Liver (tissue), 9 donors: Measurements from ENCODE around the gene EDIL3. TPM values are rescaled to one million over a fixed set of nuclear protein-coding genes. Genes with fewer than 3 reads are reported as not detected.

Experiments used
- DNase-seq: peaks from one replicate; pipeline ENCODE4 v3.0.0-alpha.2; 2017; ENCODE audit warnings: low spot score
- H3K27ac ChIP-seq, 2 donors: one replicate each; pipeline ENCODE4 v1.7.0; 2013; ENCODE audit warnings: inconsistent platforms in 2 of 2, low read length in 2 of 2, control low read depth in 1 of 2, low read depth in 1 of 2, mild to moderate bottlenecking in 1 of 2
- H3K27me3 ChIP-seq, 4 donors: one replicate each; pipeline versions ENCODE4 v1.6.1 to v1.7.0; 2013; ENCODE audit warnings: low read length in 3 of 4, inconsistent platforms in 1 of 4, mild to moderate bottlenecking in 1 of 4, moderate library complexity in 1 of 4; ENCODE audit not compliant: control insufficient read depth in 4 of 4, insufficient read depth in 4 of 4
- H3K36me3 ChIP-seq, 4 donors: one replicate each; pipeline versions ENCODE4 v1.6.1 to v1.7.0; 2013; ENCODE audit warnings: low read length in 3 of 4, mild to moderate bottlenecking in 3 of 4, low read depth in 1 of 4, moderate library complexity in 1 of 4; ENCODE audit not compliant: control insufficient read depth in 4 of 4, insufficient read depth in 3 of 4
- H3K4me1 ChIP-seq, 4 donors: one replicate each; pipeline versions ENCODE4 v1.6.1 to v1.7.0; 2013; ENCODE audit warnings: low read length in 3 of 4, mild to moderate bottlenecking in 3 of 4, moderate library complexity in 1 of 4; ENCODE audit not compliant: control insufficient read depth in 4 of 4, insufficient read depth in 4 of 4
- H3K4me3 ChIP-seq, 3 donors: one replicate each; pipeline versions ENCODE4 v1.6.1 to v1.7.0; 2013; ENCODE audit warnings: low read length in 3 of 3, control low read depth in 1 of 3, low read depth in 1 of 3, mild to moderate bottlenecking in 1 of 3
- H3K9ac ChIP-seq, 2 donors: one replicate each; pipeline ENCODE4 v1.7.0; 2013; ENCODE audit warnings: low read length in 2 of 2, mild to moderate bottlenecking in 2 of 2, moderate library complexity in 2 of 2, control low read depth in 1 of 2, low read depth in 1 of 2
- H3K9me3 ChIP-seq, 4 donors: one replicate each; pipeline versions ENCODE4 v1.6.1 to v1.7.0; 2013; ENCODE audit warnings: low read length in 3 of 4; ENCODE audit not compliant: control insufficient read depth in 4 of 4
- CTCF ChIP-seq: fragments of 150-350 bp; IDR thresholded peaks from 2 replicates; pipeline ENCODE4 v1.5.1; 2017; ENCODE audit warnings: improper control_type of control experiment, low read depth, low read length; ENCODE audit not compliant: missing input control
- EGR1 ChIP-seq, 2 donors: IDR thresholded peaks; 2 replicates each; pipeline ENCODE4 v1.6.1; 2016 to 2018; ENCODE audit warnings: antibody characterized with exemption in 2 of 2, low read depth in 2 of 2
- FOXA1 ChIP-seq: IDR thresholded peaks from 2 replicates; pipeline ENCODE4 v1.6.1; 2016; ENCODE audit warnings: antibody characterized with exemption
- FOXA2 ChIP-seq: IDR thresholded peaks from 2 replicates; pipeline ENCODE4 v1.6.1; 2016; ENCODE audit warnings: antibody characterized with exemption
- GABPA ChIP-seq, 2 donors: IDR thresholded peaks in 1 of 2; conservative IDR thresholded peaks in 1 of 2; 2 replicates each; pipeline ENCODE4 v1.6.1; 2016; ENCODE audit warnings: antibody characterized with exemption in 2 of 2, mild to moderate bottlenecking in 1 of 2, moderate library complexity in 1 of 2
- HNF4A ChIP-seq, 2 donors: conservative IDR thresholded peaks; 2 replicates each; pipeline ENCODE4 v1.6.1; 2016; ENCODE audit warnings: antibody characterized with exemption in 2 of 2, mild to moderate bottlenecking in 2 of 2
- JUND ChIP-seq, 2 donors: IDR thresholded peaks; 2 replicates each; pipeline ENCODE4 v1.6.1; 2016; ENCODE audit warnings: antibody characterized with exemption in 2 of 2
- MAX ChIP-seq: IDR thresholded peaks from 2 replicates; pipeline ENCODE4 v1.6.1; 2016; ENCODE audit warnings: antibody characterized with exemption
- NR2F2 ChIP-seq: IDR thresholded peaks from 2 replicates; pipeline ENCODE4 v1.6.1; 2016; ENCODE audit warnings: antibody characterized with exemption
- RAD21 ChIP-seq, 2 donors: IDR thresholded peaks; 2 replicates each; pipeline ENCODE4 v1.6.1; 2016; ENCODE audit warnings: antibody characterized with exemption in 2 of 2, mild to moderate bottlenecking in 2 of 2
- REST ChIP-seq: IDR thresholded peaks from 2 replicates; pipeline ENCODE4 v1.6.1; 2016; ENCODE audit warnings: antibody characterized with exemption, mild to moderate bottlenecking
- RXRA ChIP-seq, 2 donors: IDR thresholded peaks; 2 replicates each; pipeline ENCODE4 v1.6.1; 2017 to 2018; ENCODE audit warnings: antibody characterized with exemption in 2 of 2, mild to moderate bottlenecking in 1 of 2
- SP1 ChIP-seq: IDR thresholded peaks from 2 replicates; pipeline ENCODE4 v1.6.1; 2018; ENCODE audit warnings: antibody characterized with exemption, mild to moderate bottlenecking
- TAF1 ChIP-seq: conservative IDR thresholded peaks from 2 replicates; pipeline ENCODE4 v1.6.1; 2016; ENCODE audit warnings: antibody characterized with exemption, mild to moderate bottlenecking
- YY1 ChIP-seq: IDR thresholded peaks from 2 replicates; pipeline ENCODE4 v1.6.1; 2016; ENCODE audit warnings: antibody characterized with exemption, mild to moderate bottlenecking
- WGBS: extraction: QIAGEN DNeasy Blood & Tissue Kit; methylation state at CpG from one replicate; pipeline ENCODE4 v1.1.7; 2013; 5-methylcytosine and 5-hydroxymethylcytosine counted together
- polyA plus RNA-seq, 2 donors: library from polyadenylated mRNA; stranded (reverse) in 1 of 2; unstranded in 1 of 2; fragments of 200-250 nt in 1 of 2; fragments of >200 nt in 1 of 2; fragmentation: Nextera tagmentation in 1 of 2; extraction: Ambion mirVana in 1 of 2; gene quantifications; one replicate each; pipeline versions ENCODE4 v1.2.1 to v1.2.3, GENCODE V29; 2013 to 2015
- total RNA-seq, 2 donors: library from RNA; depleted of rRNA; stranded (reverse); fragments of >200 nt; gene quantifications; one replicate each; pipeline ENCODE4 v1.2.3, GENCODE V29; 2014
- donor health status: healthy.
- donor health status: healthy.
- donor health status: healthy.
- donor health status: healthy.
- donor health status: healthy.

The EDIL3 gene
- total and polyA plus RNA-seq, 4 donors, result 0.33 to 12.0 (median 0.76) TPM

GRCh38 chr5:84181093-84181492, 203.6 kb downstream of the EDIL3 start:
- Histone ChIP-seq H3K27ac (no peak overlapping the region), H3K9ac (no peak overlapping the region), H3K9me3 (no peaks in the 10 kb centered on the region), H3K4me3 (no peak overlapping the region), H3K4me1 (no peaks in the 10 kb centered on the region), H3K36me3 (no peaks in the 10 kb centered on the region), H3K27me3 (peaks cover 0 to 2% (median 0%) of the 10 kb centered on the region in 4 donors)
- no peak for DNase-seq
- WGBS, result 67% methylated on average over 3 of the region's 3 CpGs
- TF ChIP-seq GABPA (IDR thresholded peaks at IDR 0.05 in 1 of 2, conservative IDR thresholded peaks at IDR 0.05 in 1 of 2), result no peak
- no peak for TF ChIP-seq RAD21 (IDR thresholded peaks at IDR 0.05)
- TF ChIP-seq JUND (IDR thresholded peaks at IDR 0.05), result no peak

- Histone ChIP-seq H3K27ac (no peak overlapping the region), H3K9ac (no peak overlapping the region), H3K9me3 (no peaks in the 10 kb centered on the region), H3K4me1 (no peaks in the 10 kb centered on the region), H3K36me3 (no peaks in the 10 kb centered on the region), H3K4me3 (no peak overlapping the region), H3K27me3 (no peaks in the 10 kb centered on the region)
- 91% methylated on average over 2 of the region's 2 CpGs for WGBS
- DNase-seq, result no peak
- TF ChIP-seq YY1 (no peak), MAX (no peak), REST (no peak), HNF4A (conservative IDR thresholded peaks at IDR 0.05) (no peak), FOXA2 (no peak), SP1 (no peak), CTCF (no peak), NR2F2 (no peak), TAF1 (no peak), RXRA (IDR thresholded peaks at IDR 0.05) (no peak), JUND (IDR thresholded peaks at IDR 0.05) (no peak), EGR1 (IDR thresholded peaks at IDR 0.05; ENCODE audit: low read depth in 2 of 2) (no peak), RAD21 (IDR thresholded peaks at IDR 0.05) (no peak)
Measured at GRCh38 chr5:84168841-84169240, 215.8 kb downstream of the EDIL3 start.

- Histone ChIP-seq H3K4me3 (no peak overlapping the region), H3K27ac (no peak overlapping the region), H3K9ac (no peak overlapping the region), H3K4me1 (no peaks in the 10 kb centered on the region), H3K27me3 (no peaks in the 10 kb centered on the region), H3K9me3 (no peaks in the 10 kb centered on the region), H3K36me3 (no peaks in the 10 kb centered on the region)
- DNase-seq, result no peak
- no peak for TF ChIP-seq FOXA1
- 76% methylated on average over 1 of the region's 1 CpG for WGBS
Measured at GRCh38 chr5:84163671-84164070, 221.0 kb downstream of the EDIL3 start.
